ENCODE data around the gene TRIM2. TPM values are rescaled to one million over a fixed set of nuclear protein-coding genes. Genes with fewer than 3 reads are reported as not detected.

The TRIM2 gene
- total and polyA plus RNA-seq, 10 of the 15 experiments (the other 5 are each of a cell fraction or from before 2014, with no cell fraction given): 0.06 to 0.19 (median 0.15) TPM; not detected in 3

GRCh38 chr4:153269218-153269990 is 65.2 kb downstream of the TRIM2 start:
- no TSS peak for BruUV-seq (replicated peaks)
- no peak for FAIRE-seq
- CTCF ChIA-PET: no interaction called here
- in situ Hi-C loops (cut with MboI): no loop called here
- Histone ChIP-seq H3K4me2 (ENCODE audit: control insufficient read depth, insufficient read depth) (no peak overlapping the region), H3K27me3 (replicated peaks in 1 of 2; ENCODE audit: control insufficient read depth in 2 of 2, insufficient read depth in 2 of 2, low read length in 1 of 2) (no peaks in the 10 kb centered on the region), H4K20me1 (ENCODE audit: control insufficient read depth, insufficient read depth) (no peaks in the 10 kb centered on the region), H3K27ac (ENCODE audit: control insufficient read depth, insufficient read depth) (no peak overlapping the region), H3K36me3 (ENCODE audit: control insufficient read depth in 2 of 2, insufficient read depth in 2 of 2, low read length in 1 of 2) (no peaks in the 10 kb centered on the region), H3K4me3 (no peak overlapping the region), H3K9ac (ENCODE audit: control insufficient read depth, insufficient read depth, low read length) (no peak overlapping the region), H3K9me3 (replicated peaks; ENCODE audit: control insufficient read depth, insufficient read depth, low read length) (no peaks in the 10 kb centered on the region), H3K79me2 (ENCODE audit: control insufficient read depth, insufficient read depth, low read length) (no peaks in the 10 kb centered on the region), H3K4me1 (ENCODE audit: control insufficient read depth, insufficient read depth, low read length) (no peaks in the 10 kb centered on the region), H2AFZ (ENCODE audit: control insufficient read depth, low read depth, low read length) (no peak overlapping the region)
- RAD21 ChIA-PET (ENCODE audit: unreplicated experiment): no interaction called here
- no peak for ATAC-seq
- WGBS (ENCODE audit: insufficient coverage, insufficient replicate concordance, low lambda C conversion rate, missing lambda C conversion rate): 63% methylated on average over 5 of the region's 5 CpGs
- intact Hi-C loops (cut with micrococcal nuclease; ENCODE audit: unreplicated experiment): no loop called here
- DNase-seq (ENCODE audit: low read depth, low spot score): no peak
- POLR2A ChIA-PET: no interaction called here
- no peak for TF ChIP-seq ZNF274 (IDR thresholded peaks at IDR 0.05; ENCODE audit: insufficient read depth, insufficient read length)
- TF ChIP-seq SRF (IDR thresholded peaks at IDR 0.05; ENCODE audit: low read depth in 2 of 2, low read length in 2 of 2): no peak
- no peak for TF ChIP-seq RB1 (IDR thresholded peaks at IDR 0.05; ENCODE audit: borderline replicate concordance)
- TF ChIP-seq POLR2AphosphoS5 (IDR thresholded peaks at IDR 0.05; ENCODE audit: low read length): no peak
- TF ChIP-seq CEBPB (IDR thresholded peaks at IDR 0.05; ENCODE audit: borderline replicate concordance in 1 of 2, low read depth in 2 of 2, low read length in 2 of 2): no peak
- no peak for TF ChIP-seq ZNF622 (IDR thresholded peaks at IDR 0.05)
- TF ChIP-seq SIX5 (IDR thresholded peaks at IDR 0.05; ENCODE audit: low read depth, low read length, severe bottlenecking): no peak
- no peak for TF ChIP-seq MXI1 (IDR thresholded peaks at IDR 0.05; ENCODE audit: low read depth, low read length)
- TF ChIP-seq ZNF207 (IDR thresholded peaks at IDR 0.05; ENCODE audit: borderline replicate concordance): no peak
- TF ChIP-seq MYC (IDR thresholded peaks at IDR 0.05; ENCODE audit: insufficient read depth, insufficient read length, insufficient replicate concordance, low read length, severe bottlenecking): no peak
- TF ChIP-seq CHD4 (IDR thresholded peaks at IDR 0.05): no peak
- TF ChIP-seq PKNOX1 (IDR thresholded peaks at IDR 0.05): no peak
- TF ChIP-seq MEF2B (IDR thresholded peaks at IDR 0.05; ENCODE audit: partially characterized antibody, poor library complexity, severe bottlenecking): no peak
- no peak for TF ChIP-seq NRF1 (conservative IDR thresholded peaks at IDR 0.05; ENCODE audit: low read depth, low read length)
- no peak for TF ChIP-seq SMAD5 (IDR thresholded peaks at IDR 0.05; ENCODE audit: low read depth)
- SMC1A ChIA-PET (ENCODE audit: uncharacterized antibody, unreplicated experiment): no interaction called here
